ENCODE data around the gene SLC10A2. TPM values are rescaled to one million over a fixed set of nuclear protein-coding genes. Genes with fewer than 3 reads are reported as not detected.

SLC10A2 gene
- total RNA-seq, 4 donors from 2014 or later: not detected

DNA sequence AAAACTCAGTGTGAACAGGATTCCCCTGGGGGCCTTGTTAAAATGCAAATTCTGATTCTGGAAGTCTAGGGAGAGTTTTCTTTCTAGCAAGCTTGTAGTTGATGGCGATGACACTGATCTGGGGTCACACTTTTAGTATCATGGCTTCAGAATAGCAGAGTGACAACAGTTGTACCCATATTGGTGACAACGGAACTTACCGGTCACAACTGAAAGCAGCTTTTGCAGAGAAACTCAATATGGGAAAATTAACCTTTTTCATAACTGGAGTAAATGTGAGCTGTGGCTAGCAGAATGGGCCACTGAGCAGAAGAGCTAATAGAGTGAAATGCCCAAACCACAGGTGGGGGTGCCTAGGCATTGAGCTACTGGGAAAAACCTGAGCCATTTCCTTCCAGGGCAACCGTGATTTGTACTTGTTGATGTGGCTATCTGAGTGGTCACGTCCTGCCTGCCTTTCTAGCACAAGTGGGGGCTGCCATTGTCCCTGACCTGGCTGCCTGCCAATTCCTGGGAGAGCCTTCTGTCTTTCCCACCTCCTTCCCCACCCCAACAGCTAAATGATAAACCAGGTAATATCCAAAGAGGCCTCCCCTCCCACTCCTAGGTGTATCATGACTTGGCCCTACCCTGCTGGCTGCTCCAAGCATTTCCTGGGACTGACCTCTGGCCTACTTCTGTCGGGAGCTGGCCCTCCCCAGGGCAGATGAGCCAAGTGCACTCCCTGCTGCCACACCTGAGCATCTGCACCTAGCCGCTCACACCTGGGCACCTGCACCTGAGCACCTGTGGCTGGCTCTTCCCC lies 1.7 kb upstream of the SLC10A2 start:
- no peaks in the 10 kb centered on the region for H3K27me3 ChIP-seq
- intact Hi-C loops (cut with DNase I; ENCODE audit: low total_unique reads): no loop called here
- no peak for TF ChIP-seq POLR2A (IDR thresholded peaks at IDR 0.05)
- TF ChIP-seq CTCF (IDR thresholded peaks at IDR 0.05): no peak
- H3K27ac ChIP-seq: no peak overlapping the region
- H3K4me3 ChIP-seq: no peak overlapping the region
- no peaks in the 10 kb centered on the region for H3K4me1 ChIP-seq
- no peaks in the 10 kb centered on the region for H3K9me3 ChIP-seq
- DNase-seq: no peak
- H3K36me3 ChIP-seq: no peaks in the 10 kb centered on the region

- H3K27ac ChIP-seq: no peak overlapping the region
- H3K4me1 ChIP-seq: no peaks in the 10 kb centered on the region
- no peak overlapping the region for H3K4me3 ChIP-seq
- no peak for DNase-seq
- intact Hi-C loops (cut with DNase I; ENCODE audit: low total_unique reads): no loop called here
- H3K9me3 ChIP-seq: no peaks in the 10 kb centered on the region
- H3K36me3 ChIP-seq: no peaks in the 10 kb centered on the region
- TF ChIP-seq CTCF (IDR thresholded peaks at IDR 0.05) (no peak), POLR2A (IDR thresholded peaks at IDR 0.05) (no peak)
- no peaks in the 10 kb centered on the region for H3K27me3 ChIP-seq
Observed at GRCh38 chr13:103066781-103067345, 646 bp upstream of the SLC10A2 start.

GRCh38 chr13:103063376-103063775 lies 2.8 kb downstream of the SLC10A2 start:
- H3K4me1 ChIP-seq: no peaks in the 10 kb centered on the region
- intact Hi-C loops (cut with DNase I; ENCODE audit: low total_unique reads): no loop called here

GRCh38 chr13:103062079-103062478 lies 4.1 kb downstream of the SLC10A2 start:
- Histone ChIP-seq H3K4me3 (no peak overlapping the region), H3K36me3 (no peaks in the 10 kb centered on the region), H3K9me3 (no peaks in the 10 kb centered on the region), H3K4me1 (no peaks in the 10 kb centered on the region), H3K27me3 (no peaks in the 10 kb centered on the region), H3K27ac (no peak overlapping the region)
- TF ChIP-seq CTCF (IDR thresholded peaks at IDR 0.05) (no peak), POLR2A (IDR thresholded peaks at IDR 0.05) (no peak)
- no peak for DNase-seq
- intact Hi-C loops (cut with DNase I; ENCODE audit: low total_unique reads): no loop called here

More at GRCh38 chr13:103063376-103063775, 2.8 kb downstream of the SLC10A2 start:
- DNase-seq: no peak
- Histone ChIP-seq H3K27ac (no peak overlapping the region), H3K36me3 (no peaks in the 10 kb centered on the region), H3K27me3 (no peaks in the 10 kb centered on the region), H3K4me3 (no peak overlapping the region), H3K9me3 (no peaks in the 10 kb centered on the region)
- TF ChIP-seq POLR2A (IDR thresholded peaks at IDR 0.05): no peak
- no peak for TF ChIP-seq CTCF (IDR thresholded peaks at IDR 0.05)

DNA sequence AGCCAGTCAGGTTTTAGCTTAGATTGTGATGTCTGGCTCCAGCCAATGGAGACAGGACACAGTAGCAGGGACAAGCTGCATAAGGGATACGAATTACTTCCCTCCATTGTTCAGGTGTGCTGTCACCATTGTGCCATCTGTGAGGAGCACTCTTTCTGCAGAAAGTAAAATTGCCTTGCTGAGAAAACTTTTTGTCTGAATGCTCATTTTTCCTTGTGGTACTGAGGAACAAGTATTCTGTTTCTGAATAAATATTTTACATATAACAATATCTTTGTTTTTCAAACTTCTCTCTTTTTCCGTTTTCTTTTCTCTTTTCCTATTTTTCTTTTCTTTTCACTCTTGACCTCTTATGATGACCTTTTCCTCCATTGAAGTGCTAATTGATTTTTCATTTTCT lies 10.2 kb downstream of the SLC10A2 start:
- TF ChIP-seq CTCF (IDR thresholded peaks at IDR 0.05) (no peak), POLR2A (IDR thresholded peaks at IDR 0.05) (no peak)
- no peaks in the 10 kb centered on the region for H3K9me3 ChIP-seq
- H3K36me3 ChIP-seq: no peaks in the 10 kb centered on the region
- no peak overlapping the region for H3K4me3 ChIP-seq
- intact Hi-C loops (cut with DNase I; ENCODE audit: low total_unique reads): no loop called here
- DNase-seq: no peak
- no peak overlapping the region for H3K27ac ChIP-seq
- no peaks in the 10 kb centered on the region for H3K4me1 ChIP-seq
- no peaks in the 10 kb centered on the region for H3K27me3 ChIP-seq

Data from uterus (tissue), 4 donors.